Measurements from ENCODE around the gene CSF2RB. TPM values are rescaled to one million over a fixed set of nuclear protein-coding genes. Genes with fewer than 3 reads are reported as not detected.

Gene CSF2RB
- total RNA-seq, 1 experiment from 2014 or later, result not detected

GRCh38 chr22:36902143-36902926, 11.1 kb upstream of the CSF2RB start:
- H3K4me2 ChIP-seq (ENCODE audit: insufficient read depth, insufficient read length, low read length), result no peak overlapping the region
- no peak overlapping the region for H2BK12ac ChIP-seq (ENCODE audit: insufficient read length, low read depth, low read length)
- no peak overlapping the region for H3T11ph ChIP-seq (ENCODE audit: low read length)
- no peaks in the 10 kb centered on the region for H3K79me2 ChIP-seq (ENCODE audit: insufficient read depth, low read length)
- no peak overlapping the region for H4K8ac ChIP-seq (replicated peaks; ENCODE audit: insufficient read length, low read depth, low read length)
- H2BK20ac ChIP-seq (ENCODE audit: low read depth, low read length, poor library complexity, severe bottlenecking), result no peak overlapping the region
- TF ChIP-seq, protein P1, sequence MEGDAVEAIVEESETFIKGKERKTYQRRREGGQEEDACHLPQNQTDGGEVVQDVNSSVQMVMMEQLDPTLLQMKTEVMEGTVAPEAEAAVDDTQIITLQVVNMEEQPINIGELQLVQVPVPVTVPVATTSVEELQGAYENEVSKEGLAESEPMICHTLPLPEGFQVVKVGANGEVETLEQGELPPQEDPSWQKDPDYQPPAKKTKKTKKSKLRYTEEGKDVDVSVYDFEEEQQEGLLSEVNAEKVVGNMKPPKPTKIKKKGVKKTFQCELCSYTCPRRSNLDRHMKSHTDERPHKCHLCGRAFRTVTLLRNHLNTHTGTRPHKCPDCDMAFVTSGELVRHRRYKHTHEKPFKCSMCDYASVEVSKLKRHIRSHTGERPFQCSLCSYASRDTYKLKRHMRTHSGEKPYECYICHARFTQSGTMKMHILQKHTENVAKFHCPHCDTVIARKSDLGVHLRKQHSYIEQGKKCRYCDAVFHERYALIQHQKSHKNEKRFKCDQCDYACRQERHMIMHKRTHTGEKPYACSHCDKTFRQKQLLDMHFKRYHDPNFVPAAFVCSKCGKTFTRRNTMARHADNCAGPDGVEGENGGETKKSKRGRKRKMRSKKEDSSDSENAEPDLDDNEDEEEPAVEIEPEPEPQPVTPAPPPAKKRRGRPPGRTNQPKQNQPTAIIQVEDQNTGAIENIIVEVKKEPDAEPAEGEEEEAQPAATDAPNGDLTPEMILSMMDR (conservative IDR thresholded peaks at IDR 0.05), result no peak
- peaks cover 6% of the 10 kb centered on the region; the same call in 1 of the 2 replicates for H3K4me1 ChIP-seq (ENCODE audit: insufficient read depth, low read length)
- H3K4me1 Mint-ChIP-seq, result peaks cover 22 to 27% of the 10 kb centered on the region in 2 experiments
- H3K4me3 Mint-ChIP-seq, result no peak overlapping the region
- peaks cover 10 to 13% of the 10 kb centered on the region in 2 experiments for H3K9me3 Mint-ChIP-seq
- no peak overlapping the region for H3K4ac ChIP-seq (ENCODE audit: low read depth, low read length)
- H2BK120ac ChIP-seq (ENCODE audit: low read depth, low read length, poor library complexity, severe bottlenecking), result no peak overlapping the region
- H4K5ac ChIP-seq (ENCODE audit: insufficient read length, low read depth, low read length), result no peak overlapping the region
- no peaks in the 10 kb centered on the region for H3K79me1 ChIP-seq (ENCODE audit: insufficient read depth, low read depth, low read length, poor library complexity, severe bottlenecking)
- no peaks in the 10 kb centered on the region for H3K27me3 ChIP-seq (ENCODE audit: insufficient read depth, low read length)
- H4K91ac ChIP-seq (ENCODE audit: insufficient read length, low read depth, low read length), result no peak overlapping the region
- H2BK5ac ChIP-seq (ENCODE audit: insufficient read length, low read length), result no peak overlapping the region
- no peak for DNase-seq
- no peak overlapping the region for H2AFZ ChIP-seq (ENCODE audit: low read length)
- WGBS (ENCODE audit: extremely low coverage, insufficient read length, low lambda C conversion rate), result no CpG with 5 or more reads among the region's 8 CpGs
- H3K27ac Mint-ChIP-seq, result no peak overlapping the region; a peak in 1 of 7 replicates
- H3K23ac ChIP-seq (ENCODE audit: insufficient read length, low read depth, low read length), result no peak overlapping the region
- H3K9me3 ChIP-seq (ENCODE audit: control insufficient read depth, low read depth, low read length), result no peaks in the 10 kb centered on the region
- no peak overlapping the region for H3K9ac ChIP-seq (ENCODE audit: extremely low read depth, insufficient read length, low read length)
- no peak overlapping the region for H2BK15ac ChIP-seq (ENCODE audit: low read depth, low read length)
- no peaks in the 10 kb centered on the region for H3K23me2 ChIP-seq (ENCODE audit: insufficient read length, low read depth, low read length, poor library complexity, severe bottlenecking)
- H3K36me3 Mint-ChIP-seq (ENCODE audit: insufficient read depth in 1 of 3, low read depth in 3 of 3), result peaks cover 7 to 11% (median 8%) of the 10 kb centered on the region in 3 experiments; a peak in 6 of 7 replicates
- no peak overlapping the region for H3K14ac ChIP-seq (ENCODE audit: insufficient read depth, low read length)
- H3K27ac ChIP-seq (ENCODE audit: insufficient read length, low read depth, low read length), result no peak overlapping the region
- H3K27me3 Mint-ChIP-seq (ENCODE audit: low read depth), result peaks cover 88% of the 10 kb centered on the region
- H3K56ac ChIP-seq (ENCODE audit: insufficient read length, low read depth, low read length), result no peak overlapping the region
- H4K20me1 ChIP-seq (ENCODE audit: control insufficient read depth, insufficient read depth, insufficient read length), result no peaks in the 10 kb centered on the region
- H2AK5ac ChIP-seq (ENCODE audit: insufficient read length, low read length), result no peak overlapping the region
- H3K18ac ChIP-seq (ENCODE audit: insufficient read length, low read depth, low read length), result no peak overlapping the region
